Uterus (tissue), 4 donors: Measurements from ENCODE around the gene ATXN2L. TPM values are rescaled to one million over a fixed set of nuclear protein-coding genes. Genes with fewer than 3 reads are reported as not detected.

ENCODE experiments used
- DNase-seq, 2 donors: peaks; one replicate each; pipeline ENCODE4 v3.0.0-alpha.2; 2019 to 2020
- H3K27ac ChIP-seq, 2 donors: fragments of 200-600 bp; sonication (generic); 1 replicate in 1 of 2; 2 replicates in 1 of 2; pipeline ENCODE4 v1.5.1; 2016 to 2018
- H3K27me3 ChIP-seq, 2 donors: fragments of 200-600 bp; sonication (generic); one replicate each; pipeline ENCODE4 v1.5.1; 2018 to 2019; ENCODE audit warnings: control low read depth in 1 of 2
- H3K36me3 ChIP-seq, 2 donors: fragments of 200-600 bp; sonication (generic); one replicate each; pipeline ENCODE4 v1.5.1; 2019; ENCODE audit warnings: control low read depth in 1 of 2
- H3K4me1 ChIP-seq, 2 donors: fragments of 200-600 bp; sonication (generic); one replicate each; pipeline ENCODE4 v1.5.1; 2018 to 2019; ENCODE audit warnings: control low read depth in 1 of 2
- H3K4me3 ChIP-seq, 2 donors: fragments of 200-600 bp; sonication (generic); 1 replicate in 1 of 2; 2 replicates in 1 of 2; pipeline ENCODE4 v1.5.1; 2018 to 2019; ENCODE audit warnings: mild to moderate bottlenecking in 1 of 2
- H3K9me3 ChIP-seq, 2 donors: fragments of 200-600 bp; sonication (generic); one replicate each; pipeline ENCODE4 v1.5.1; 2019; ENCODE audit warnings: control low read depth in 1 of 2
- POLR2A ChIP-seq, 2 donors: fragments of 450-650 bp; IDR thresholded peaks; one replicate each; pipeline ENCODE4 v1.6.1; 2016; ENCODE audit warnings: antibody characterized with exemption in 2 of 2, mild to moderate bottlenecking in 1 of 2, moderate library complexity in 1 of 2
- intact Hi-C: fragments of 100-400 bp; cut with DNase I; formaldehyde crosslinking; loops from one replicate; pipeline ENCODE4 v1.15.1; 2023; ENCODE audit warnings: low total_unique reads
- total RNA-seq, 4 donors: library from RNA; depleted of rRNA in 3 of 4; stranded (reverse); fragments of >200 nt in 3 of 4; gene quantifications; one replicate each; pipeline versions ENCODE4 v1.1.0 to v1.2.4, GENCODE V29; 2014 to 2023
- TF ChIP-seq, protein P1 (sequence below), 4 experiments: fragments of 200-600 bp in 2 of 4; fragments of 450-650 bp in 2 of 4; sonication (generic) in 2 of 4; IDR thresholded peaks; one replicate each; pipeline ENCODE4 v1.5.1; 2016 to 2019; ENCODE audit warnings: antibody characterized with exemption in 4 of 4, mild to moderate bottlenecking in 2 of 4, moderate library complexity in 1 of 4
- donor health status: DM: yes; HTN: yes; CAD: no.

ATXN2L gene
- total RNA-seq, 4 donors from 2014 or later = 7.2 to 130 (median 35.0) TPM

DNA sequence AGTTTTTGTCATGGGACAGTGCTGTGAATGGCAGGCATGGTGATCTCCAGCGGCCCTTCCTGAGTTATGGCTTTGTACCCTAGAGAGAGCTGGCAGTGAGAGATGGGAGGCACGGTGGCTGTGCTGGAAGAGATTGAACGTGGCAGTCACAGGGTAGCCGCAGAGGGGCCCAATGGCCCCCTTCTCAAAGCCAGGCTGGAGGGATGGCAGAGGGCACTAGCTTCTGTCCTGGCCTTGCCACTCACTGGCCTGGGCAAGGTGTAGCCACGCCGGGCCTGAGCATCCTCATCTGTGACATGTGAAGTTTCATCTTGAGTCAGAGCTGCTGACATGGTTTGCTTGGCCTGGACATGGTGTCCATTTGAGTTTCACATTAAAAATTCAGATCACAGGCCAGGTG, 51.6 kb downstream of the ATXN2L start:
- intact Hi-C loops = loop anchor here (10.0 kb wide), 1 partner anchor 50 kb away; the partner anchor contains the start of gene RABEP2
- no peaks in the 10 kb centered on the region for H3K36me3 ChIP-seq
- no peak for TF ChIP-seq POLR2A (IDR thresholded peaks at IDR 0.05)
- TF ChIP-seq, protein P1, sequence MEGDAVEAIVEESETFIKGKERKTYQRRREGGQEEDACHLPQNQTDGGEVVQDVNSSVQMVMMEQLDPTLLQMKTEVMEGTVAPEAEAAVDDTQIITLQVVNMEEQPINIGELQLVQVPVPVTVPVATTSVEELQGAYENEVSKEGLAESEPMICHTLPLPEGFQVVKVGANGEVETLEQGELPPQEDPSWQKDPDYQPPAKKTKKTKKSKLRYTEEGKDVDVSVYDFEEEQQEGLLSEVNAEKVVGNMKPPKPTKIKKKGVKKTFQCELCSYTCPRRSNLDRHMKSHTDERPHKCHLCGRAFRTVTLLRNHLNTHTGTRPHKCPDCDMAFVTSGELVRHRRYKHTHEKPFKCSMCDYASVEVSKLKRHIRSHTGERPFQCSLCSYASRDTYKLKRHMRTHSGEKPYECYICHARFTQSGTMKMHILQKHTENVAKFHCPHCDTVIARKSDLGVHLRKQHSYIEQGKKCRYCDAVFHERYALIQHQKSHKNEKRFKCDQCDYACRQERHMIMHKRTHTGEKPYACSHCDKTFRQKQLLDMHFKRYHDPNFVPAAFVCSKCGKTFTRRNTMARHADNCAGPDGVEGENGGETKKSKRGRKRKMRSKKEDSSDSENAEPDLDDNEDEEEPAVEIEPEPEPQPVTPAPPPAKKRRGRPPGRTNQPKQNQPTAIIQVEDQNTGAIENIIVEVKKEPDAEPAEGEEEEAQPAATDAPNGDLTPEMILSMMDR (IDR thresholded peaks at IDR 0.05) = no peak

DNA sequence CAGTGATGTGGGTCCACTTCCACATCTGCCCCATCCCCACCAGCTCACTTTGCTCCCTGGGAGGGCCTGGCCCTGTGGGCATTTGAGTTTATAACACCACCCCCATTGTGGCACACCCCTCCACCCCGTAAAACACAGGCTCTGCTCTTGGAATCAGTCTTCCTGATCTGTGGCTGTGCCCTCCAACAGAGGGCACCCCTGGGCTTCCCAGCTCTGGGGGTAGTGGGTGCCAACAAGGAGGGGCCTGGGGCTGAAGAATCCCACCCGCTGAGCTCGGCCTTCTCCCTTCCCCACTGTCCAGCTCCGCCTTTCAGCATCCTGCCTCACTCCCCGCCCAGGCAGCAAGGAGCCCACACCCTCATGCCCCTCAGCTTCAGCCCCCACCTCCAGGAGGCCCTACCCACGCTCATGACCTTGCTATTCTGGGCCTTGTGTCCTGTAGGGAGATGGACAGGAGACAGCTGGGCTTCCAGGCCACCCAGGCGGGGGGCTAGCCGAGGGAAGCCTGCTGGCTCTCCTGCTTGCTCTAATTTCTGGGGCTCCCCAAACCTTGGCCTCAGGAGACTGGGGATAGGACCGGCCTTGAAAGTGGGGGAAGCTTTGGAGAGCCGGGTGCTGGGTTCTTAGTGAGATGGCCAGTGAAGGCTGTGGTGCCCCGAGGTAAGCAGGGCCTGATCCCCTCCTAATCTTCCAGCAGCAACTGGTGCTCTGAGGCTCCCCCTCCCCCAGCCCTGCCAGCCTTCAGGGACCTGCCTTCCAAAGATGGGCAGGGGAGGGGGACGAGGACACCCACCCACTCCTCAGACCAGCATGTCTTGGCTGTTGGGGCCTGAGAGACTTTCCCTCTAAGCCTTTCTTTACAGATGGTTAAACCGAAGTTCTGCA, 52.6 kb downstream of the ATXN2L start:
- no peak overlapping the region for H3K4me3 ChIP-seq
- H3K36me3 ChIP-seq = no peaks in the 10 kb centered on the region
- intact Hi-C loops = loop anchor here (10.0 kb wide), 1 partner anchor 49 kb away; the partner anchor contains the start of gene RABEP2
- peak overlapping the region in 1 of 2 donors; percentile 33 for H3K27ac ChIP-seq
- no peak for DNase-seq
- TF ChIP-seq, protein P1 (IDR thresholded peaks at IDR 0.05) = no peak
- no peak for TF ChIP-seq POLR2A (IDR thresholded peaks at IDR 0.05)
- H3K27me3 ChIP-seq = no peaks in the 10 kb centered on the region
- H3K9me3 ChIP-seq = no peaks in the 10 kb centered on the region
- H3K4me1 ChIP-seq = peaks cover 0 to 9% of the 10 kb centered on the region in 2 donors

More for the DNA sequence above, 51.6 kb downstream of the ATXN2L start:
- no peak overlapping the region for H3K4me3 ChIP-seq
- H3K9me3 ChIP-seq = no peaks in the 10 kb centered on the region
- H3K4me1 ChIP-seq = peaks cover 0 to 4% of the 10 kb centered on the region in 2 donors
- no peak overlapping the region for H3K27ac ChIP-seq
- DNase-seq = no peak
- no peaks in the 10 kb centered on the region for H3K27me3 ChIP-seq

DNA sequence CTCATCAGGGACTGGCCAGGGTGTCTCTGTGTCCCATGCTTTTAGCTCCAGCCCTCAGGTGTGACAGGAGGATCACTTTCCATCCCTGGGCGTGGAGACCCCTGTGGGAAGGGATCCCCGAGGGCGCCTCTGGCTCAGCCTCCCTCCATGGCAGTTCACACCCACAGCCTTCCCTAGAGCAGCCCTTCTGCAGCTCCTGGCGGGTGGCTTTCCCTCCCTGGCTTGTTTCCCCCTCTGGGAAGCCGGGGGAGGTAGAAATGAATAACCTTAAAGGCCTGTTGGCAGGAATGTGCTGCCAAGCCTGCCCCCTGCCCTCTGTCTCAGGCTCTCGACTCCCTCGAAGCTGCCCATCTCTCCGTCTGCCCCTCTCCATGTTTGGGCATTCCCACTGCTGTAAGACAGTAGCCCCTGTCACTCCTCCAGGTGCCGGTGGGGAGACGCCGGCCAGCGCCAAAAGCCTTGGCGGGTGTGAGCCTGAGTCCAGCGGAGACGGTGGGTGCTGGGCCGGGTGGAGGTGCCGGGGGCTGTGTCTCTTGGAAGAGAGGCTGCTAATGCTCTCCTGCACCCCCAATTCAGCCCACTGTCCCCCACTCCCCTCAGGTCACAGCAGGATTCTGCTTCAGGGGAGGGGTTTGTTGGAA, 53.3 kb downstream of the ATXN2L start:
- DNase-seq = no peak
- intact Hi-C loops = loop anchor here (10.0 kb wide), 1 partner anchor 49 kb away; the partner anchor contains the start of gene RABEP2
- H3K27me3 ChIP-seq = no peaks in the 10 kb centered on the region
- H3K9me3 ChIP-seq = no peaks in the 10 kb centered on the region
- no peak overlapping the region for H3K4me3 ChIP-seq
- TF ChIP-seq, protein P1 (IDR thresholded peaks at IDR 0.05) = no peak
- no peak for TF ChIP-seq POLR2A (IDR thresholded peaks at IDR 0.05)
- H3K4me1 ChIP-seq = peaks cover 0 to 10% of the 10 kb centered on the region in 2 donors
- H3K27ac ChIP-seq = peak overlapping the region in 1 of 2 donors; percentile 33
- no peaks in the 10 kb centered on the region for H3K36me3 ChIP-seq

DNA sequence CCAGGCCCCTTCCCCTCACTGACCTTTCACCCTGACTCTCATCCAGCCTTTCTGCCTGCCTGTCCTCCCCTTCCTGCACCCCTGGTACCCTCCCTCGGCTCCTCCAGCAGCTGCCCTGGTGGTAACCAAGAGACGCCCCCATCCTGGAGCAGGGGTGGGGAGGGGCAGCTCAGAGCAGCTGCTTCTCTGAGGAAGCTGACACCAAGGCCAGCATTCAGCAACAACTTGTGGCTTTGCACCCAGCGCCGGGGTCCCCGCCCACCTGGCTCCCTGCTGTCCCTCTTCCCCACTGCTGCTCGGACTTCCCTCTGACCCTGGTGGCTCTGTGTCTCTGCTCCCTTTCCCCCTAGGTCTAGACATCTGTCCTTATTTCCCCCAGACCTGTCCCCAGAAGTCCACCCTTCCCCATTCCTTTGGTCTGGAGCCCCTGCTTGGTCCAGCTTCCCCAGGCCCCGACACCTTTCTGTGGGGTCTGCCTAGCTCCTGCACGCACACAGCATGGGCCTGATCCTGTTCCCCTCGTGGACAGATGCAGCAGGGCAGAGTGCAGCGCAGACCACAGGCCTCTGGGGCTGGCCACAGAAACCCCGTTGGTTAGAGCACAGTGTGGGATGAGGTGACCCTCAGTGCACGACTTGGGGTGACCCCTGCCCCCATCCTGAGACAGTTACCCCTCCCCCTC, 54.3 kb downstream of the ATXN2L start:
- intact Hi-C loops = loop anchor here (10.0 kb wide), 1 partner anchor 48 kb away; the partner anchor contains the start of gene RABEP2
- peaks cover 0 to 10% of the 10 kb centered on the region in 2 donors for H3K4me1 ChIP-seq
- no peaks in the 10 kb centered on the region for H3K9me3 ChIP-seq

More for the DNA sequence above, 54.3 kb downstream of the ATXN2L start:
- TF ChIP-seq, protein P1 (IDR thresholded peaks at IDR 0.05) = no peak
- TF ChIP-seq POLR2A (IDR thresholded peaks at IDR 0.05) = no peak
- Histone ChIP-seq H3K4me3 (no peak overlapping the region), H3K27me3 (no peaks in the 10 kb centered on the region), H3K27ac (no peak overlapping the region), H3K36me3 (no peaks in the 10 kb centered on the region)
- DNase-seq = no peak
